Astrocyte of the spinal cord (primary cell): ENCODE data around the gene PHF20.

ENCODE experiments used
- DNase-seq: peaks from one replicate; pipeline ENCODE4 v3.0.0; 2011; ENCODE audit warnings: low read depth, low spot score
- H3K4me3 ChIP-seq: 2 replicates; pipeline ENCODE4 v1.5.1; 2011; ENCODE audit warnings: low read depth, mild to moderate bottlenecking, low read length, moderate library complexity
- in situ Hi-C: cut with HindIII; loops from 2 replicates; pipeline ENCODE4 v1.10.0; 2017; ENCODE audit warnings: low sequenced_read_pairs
- TF ChIP-seq, protein P1 (sequence below): IDR thresholded peaks from 2 replicates; pipeline ENCODE4 v1.5.1; 2012; ENCODE audit warnings: low read depth, mild to moderate bottlenecking, low read length, inconsistent platforms

Gene PHF20

DNA sequence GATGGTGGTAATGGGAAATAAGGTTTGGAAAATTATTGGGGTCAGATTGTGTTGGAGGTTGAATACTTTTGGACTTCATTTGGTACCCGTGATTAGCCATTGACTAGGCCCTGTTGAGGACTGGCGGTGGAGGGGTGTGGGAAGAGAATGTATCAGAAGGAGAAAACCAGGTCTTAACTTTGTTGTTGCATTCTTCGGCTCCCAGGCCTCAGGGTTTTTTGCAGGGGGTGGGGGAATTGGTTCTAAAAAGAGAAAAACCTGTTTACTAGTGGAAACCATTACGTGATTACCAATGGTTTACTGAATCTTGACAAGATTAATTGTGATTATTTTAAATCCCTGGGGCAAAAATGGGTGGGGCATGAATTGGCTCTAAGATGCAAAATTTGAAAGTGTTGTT is 85.1 kb downstream of the PHF20 start:
- TF ChIP-seq, protein P1, sequence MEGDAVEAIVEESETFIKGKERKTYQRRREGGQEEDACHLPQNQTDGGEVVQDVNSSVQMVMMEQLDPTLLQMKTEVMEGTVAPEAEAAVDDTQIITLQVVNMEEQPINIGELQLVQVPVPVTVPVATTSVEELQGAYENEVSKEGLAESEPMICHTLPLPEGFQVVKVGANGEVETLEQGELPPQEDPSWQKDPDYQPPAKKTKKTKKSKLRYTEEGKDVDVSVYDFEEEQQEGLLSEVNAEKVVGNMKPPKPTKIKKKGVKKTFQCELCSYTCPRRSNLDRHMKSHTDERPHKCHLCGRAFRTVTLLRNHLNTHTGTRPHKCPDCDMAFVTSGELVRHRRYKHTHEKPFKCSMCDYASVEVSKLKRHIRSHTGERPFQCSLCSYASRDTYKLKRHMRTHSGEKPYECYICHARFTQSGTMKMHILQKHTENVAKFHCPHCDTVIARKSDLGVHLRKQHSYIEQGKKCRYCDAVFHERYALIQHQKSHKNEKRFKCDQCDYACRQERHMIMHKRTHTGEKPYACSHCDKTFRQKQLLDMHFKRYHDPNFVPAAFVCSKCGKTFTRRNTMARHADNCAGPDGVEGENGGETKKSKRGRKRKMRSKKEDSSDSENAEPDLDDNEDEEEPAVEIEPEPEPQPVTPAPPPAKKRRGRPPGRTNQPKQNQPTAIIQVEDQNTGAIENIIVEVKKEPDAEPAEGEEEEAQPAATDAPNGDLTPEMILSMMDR: no peak
- in situ Hi-C loops: no loop called here
- DNase-seq: no peak
- no peak overlapping the region for H3K4me3 ChIP-seq

DNA sequence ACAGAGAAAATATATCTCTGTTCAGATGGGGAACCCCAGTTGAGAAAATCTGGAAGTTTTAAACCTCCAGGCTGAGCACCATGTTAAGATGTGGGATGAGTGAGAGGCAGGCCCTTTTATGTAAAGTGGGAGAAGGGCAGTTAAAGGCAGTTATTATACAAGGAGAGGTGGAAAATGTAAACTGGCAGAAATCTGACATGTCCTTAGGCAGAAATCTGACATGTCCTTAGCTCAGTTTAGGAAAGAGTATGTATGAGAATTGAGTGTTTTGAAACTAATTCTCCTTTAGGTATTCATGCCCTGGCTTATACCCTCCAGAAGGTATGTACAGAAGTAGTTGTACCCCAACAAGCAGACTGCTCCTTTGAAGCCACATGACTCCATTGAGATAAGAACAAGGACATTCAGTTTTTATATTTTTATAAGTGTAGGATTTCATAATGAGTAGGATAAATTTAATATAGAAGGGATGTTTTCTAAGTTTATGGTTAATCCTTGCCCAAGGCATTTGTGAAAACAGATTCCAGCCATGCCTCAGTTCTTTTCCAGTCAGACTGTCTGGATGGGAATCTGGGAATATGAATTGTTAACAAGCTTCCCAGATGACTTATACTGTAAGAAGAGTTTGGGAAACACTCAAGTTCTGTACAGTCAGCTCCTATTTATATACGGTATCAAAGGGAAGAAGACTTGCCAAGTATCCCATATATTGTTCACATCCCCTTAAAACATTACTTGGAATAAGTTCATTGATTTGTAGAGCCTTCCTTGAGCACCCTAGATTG is 94.8 kb downstream of the PHF20 start:
- no peak overlapping the region for H3K4me3 ChIP-seq
- TF ChIP-seq, protein P1: no peak
- in situ Hi-C loops: no loop called here
- peak; percentile 24 for DNase-seq

DNA sequence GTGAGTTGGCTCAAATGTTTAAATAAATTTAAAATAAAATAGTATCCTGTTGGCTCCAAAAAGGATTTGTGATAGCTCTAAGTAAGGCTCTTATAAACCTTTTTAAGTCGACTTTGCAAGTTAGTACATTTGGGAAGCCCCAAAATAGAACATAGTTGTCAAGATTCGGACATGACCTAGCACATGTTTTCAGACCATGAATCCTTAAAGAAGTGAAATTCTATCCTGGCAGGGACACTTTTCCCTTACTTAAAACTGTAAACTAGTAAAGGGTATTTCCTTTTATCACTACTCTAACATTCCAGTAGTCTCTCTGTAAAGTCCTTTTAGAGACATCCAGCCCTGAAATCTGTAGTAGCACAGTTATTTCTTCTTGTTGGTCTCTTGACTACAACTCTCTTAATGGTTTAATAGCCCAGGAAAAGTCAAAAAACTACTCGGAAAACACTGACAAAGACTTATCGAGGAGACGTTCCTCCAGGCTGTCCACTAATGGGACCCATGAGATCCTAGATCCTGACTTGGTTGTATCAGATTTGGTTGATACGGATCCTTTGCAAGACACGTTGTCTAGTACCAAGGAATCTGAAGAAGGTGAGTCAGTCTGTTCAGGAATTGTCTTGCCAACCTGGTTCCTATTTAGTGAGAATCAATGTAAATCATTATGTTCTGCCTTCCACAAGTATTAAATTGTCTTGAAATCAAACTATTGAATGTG is 98.9 kb downstream of the PHF20 start:
- H3K4me3 ChIP-seq: no peak overlapping the region
- no peak for DNase-seq
- in situ Hi-C loops: no loop called here
- TF ChIP-seq, protein P1: no peak

DNA sequence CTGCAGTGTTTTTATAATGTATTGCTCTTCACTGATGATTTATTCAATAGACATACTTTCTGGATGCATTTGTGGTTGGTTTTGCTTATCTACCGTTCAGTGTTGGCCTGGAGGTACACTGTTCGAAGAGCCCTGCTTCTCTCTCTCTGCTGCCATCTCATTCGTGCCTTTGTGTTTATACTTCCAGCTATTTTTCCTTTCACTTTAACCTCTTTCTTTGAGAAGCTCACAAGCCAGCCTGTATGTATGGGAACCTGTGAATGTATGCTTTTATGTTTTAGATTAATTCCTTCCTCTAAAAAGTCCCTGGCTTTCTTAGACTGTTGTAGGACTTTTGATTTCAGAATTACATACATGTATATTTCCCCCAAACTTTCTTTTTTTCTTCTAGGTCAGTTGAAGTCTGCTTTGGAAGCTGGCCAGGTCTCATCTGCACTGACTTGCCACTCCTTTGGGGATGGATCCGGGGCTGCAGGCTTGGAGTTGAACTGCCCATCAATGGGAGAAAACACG is 99.5 kb downstream of the PHF20 start:
- H3K4me3 ChIP-seq: no peak overlapping the region
- TF ChIP-seq, protein P1: no peak
- peak; percentile 56 for DNase-seq
- in situ Hi-C loops: no loop called here

DNA sequence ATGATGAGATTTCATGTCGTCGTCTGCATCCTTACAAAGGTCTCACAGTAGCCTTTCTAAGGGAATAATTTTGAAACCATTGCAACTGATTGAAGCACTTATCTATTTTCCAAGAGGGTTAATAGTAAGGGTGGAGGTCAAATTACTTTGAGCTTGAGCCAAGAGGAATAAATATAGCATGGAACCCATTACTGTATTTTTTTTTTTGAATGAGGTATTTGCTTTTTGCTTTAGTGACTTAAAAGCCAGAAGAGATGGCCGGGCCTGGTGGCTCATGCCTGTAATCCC is 104.2 kb downstream of the PHF20 start:
- H3K4me3 ChIP-seq: no peak overlapping the region
- TF ChIP-seq, protein P1: no peak
- in situ Hi-C loops: no loop called here
- DNase-seq: no peak

DNA sequence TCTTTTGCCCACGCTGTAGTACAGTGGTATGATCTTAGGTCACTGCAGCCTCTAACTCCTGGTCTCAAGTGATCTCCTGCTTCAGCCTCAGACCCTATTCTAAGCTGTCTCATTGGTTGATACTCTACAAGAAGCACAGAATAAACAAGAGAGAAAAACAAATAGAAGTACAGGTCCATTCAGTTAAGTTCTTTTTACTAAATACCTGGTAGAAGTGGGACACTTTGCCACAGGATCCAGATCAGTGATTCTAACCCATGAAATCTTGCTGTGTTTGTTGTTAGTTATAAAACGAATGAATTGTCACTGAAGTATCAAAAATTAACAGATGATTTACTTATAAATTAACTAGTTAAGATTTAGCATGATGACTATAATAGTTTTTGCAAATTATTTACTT is 105.8 kb downstream of the PHF20 start:
- TF ChIP-seq, protein P1: no peak
- DNase-seq: no peak
- in situ Hi-C loops: no loop called here
- no peak overlapping the region for H3K4me3 ChIP-seq
